Midbrain (tissue), 1 donor: ENCODE data around the gene CREB5.

Experiments
- DNase-seq: peaks from one replicate; lab custom pipeline; 2025; lab: John Stamatoyannopoulos, UW

Gene CREB5

GRCh38 chr7:28479507-28479947 lies 67.2 kb downstream of the CREB5 start:
- DNase-seq, result no peak

- no peak for DNase-seq
Observed at GRCh38 chr7:28480595-28480994, 68.3 kb downstream of the CREB5 start.

DNA sequence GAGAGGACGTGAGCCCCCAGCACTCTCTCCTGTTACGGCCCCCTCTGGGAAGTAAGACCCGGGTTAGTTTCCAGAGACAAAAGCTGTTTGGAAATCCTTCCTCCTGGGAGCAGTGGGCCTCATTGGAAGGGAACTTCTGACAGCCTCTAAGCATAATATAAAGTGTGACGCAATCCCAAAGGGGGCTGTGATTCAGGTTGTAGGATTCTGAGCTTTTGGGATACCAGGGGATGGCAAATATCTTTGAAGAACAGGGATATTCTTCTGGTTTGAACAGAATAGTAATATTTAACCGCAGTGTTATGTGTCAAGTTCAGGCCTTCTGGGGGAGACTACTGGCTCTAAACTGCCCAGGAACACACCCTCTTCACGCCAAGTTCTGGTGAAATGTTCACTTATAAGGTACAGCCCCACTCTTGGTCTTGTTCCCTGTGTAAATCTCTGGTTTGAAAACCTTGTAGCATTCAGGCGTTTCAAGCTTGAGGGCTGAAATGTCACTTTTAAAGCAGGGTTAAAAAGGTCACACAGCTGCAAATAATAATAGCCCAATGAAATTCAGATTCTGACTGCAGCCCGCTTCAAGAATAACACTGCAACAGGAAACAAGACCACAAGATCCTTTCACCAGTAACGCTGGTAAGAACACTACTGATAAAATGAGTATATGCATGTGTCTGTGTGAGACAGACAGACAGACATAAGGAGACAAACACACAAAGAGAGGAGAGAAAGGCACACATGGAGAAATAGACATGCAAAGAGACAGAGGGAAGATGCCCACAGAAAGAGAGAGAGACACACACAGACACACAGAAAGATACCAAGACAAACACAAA lies 69.0 kb downstream of the CREB5 start:
- no peak for DNase-seq

DNA sequence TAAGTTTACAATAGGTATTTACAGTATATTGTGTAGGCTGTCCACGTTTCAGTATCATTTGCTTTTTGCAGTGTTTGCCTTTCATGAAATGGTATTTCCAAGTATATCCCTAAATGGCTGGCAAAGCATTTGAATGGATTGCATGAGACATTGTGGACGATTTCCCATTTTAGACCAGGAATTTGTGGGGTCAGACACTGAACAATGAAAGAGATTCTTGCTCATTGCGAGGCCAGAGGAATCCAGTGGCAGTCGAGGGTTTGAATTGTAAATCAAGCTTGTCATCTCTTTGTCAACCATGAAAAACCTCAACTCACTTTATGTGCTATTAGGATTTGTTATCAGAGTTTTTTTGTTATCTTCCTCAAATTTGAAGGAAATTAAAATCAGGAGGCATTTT lies 70.8 kb downstream of the CREB5 start:
- DNase-seq, result no peak

- DNase-seq, result no peak
Observed at GRCh38 chr7:28483908-28484605, 71.7 kb downstream of the CREB5 start.

GRCh38 chr7:28484606-28484935 lies 72.3 kb downstream of the CREB5 start:
- DNase-seq, result no peak

- no peak for DNase-seq
Observed at GRCh38 chr7:28487487-28487886, 75.2 kb downstream of the CREB5 start.

DNA sequence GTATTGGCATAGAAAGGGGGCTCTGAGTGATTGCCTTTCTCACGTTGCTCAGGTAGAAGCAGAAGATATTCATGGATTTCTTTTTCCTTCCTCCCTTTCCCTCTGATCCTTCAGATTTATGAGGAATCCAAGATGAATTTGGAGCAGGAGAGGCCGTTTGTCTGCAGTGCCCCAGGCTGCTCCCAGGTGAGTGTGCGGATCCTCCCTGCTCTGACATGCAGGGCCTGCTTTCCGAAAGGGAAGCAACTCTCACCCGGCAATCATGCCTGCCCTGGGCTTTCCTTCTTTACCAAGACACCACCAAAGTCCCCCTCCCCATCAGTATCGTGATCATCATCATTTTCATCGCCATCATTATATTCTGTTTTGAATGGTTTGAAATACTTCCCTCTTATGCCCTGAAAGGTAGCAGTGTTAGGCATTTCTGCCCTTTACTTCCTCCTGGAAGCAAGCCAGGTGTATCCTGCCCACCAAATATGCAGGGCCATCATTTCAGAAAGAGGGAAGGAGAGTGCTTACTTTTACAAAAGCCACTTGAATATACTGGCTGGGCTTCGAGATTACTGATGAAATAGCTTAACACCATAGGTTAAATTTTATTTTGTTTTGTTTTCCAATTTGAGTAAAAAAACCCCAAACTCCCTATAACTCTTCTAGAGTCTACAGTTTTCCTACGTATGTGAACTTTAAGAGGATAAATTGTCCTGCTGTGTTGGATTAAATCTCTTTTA lies 75.9 kb downstream of the CREB5 start:
- DNase-seq, result no peak

DNA sequence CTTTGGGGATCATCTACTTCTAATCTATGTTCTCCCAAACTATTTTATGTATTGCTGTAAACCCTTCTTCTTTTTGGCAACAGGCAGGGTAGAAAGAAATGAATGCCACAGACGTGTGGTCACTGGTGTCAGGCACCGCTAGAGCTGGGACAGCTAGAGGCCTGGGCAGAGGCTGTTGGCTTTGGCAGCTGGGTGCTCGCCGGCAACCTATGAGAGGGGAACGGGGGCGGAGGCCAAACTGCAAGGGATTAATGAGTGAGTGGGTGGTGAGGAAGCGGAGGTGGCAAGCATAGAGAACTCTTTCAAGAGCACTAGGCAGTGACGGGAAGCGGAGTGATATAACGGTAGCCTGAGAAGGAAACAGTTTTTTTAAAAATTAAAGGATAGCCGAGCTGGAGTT lies 78.5 kb downstream of the CREB5 start:
- DNase-seq, result no peak

GRCh38 chr7:28493477-28493876 lies 81.2 kb downstream of the CREB5 start:
- no peak for DNase-seq

DNA sequence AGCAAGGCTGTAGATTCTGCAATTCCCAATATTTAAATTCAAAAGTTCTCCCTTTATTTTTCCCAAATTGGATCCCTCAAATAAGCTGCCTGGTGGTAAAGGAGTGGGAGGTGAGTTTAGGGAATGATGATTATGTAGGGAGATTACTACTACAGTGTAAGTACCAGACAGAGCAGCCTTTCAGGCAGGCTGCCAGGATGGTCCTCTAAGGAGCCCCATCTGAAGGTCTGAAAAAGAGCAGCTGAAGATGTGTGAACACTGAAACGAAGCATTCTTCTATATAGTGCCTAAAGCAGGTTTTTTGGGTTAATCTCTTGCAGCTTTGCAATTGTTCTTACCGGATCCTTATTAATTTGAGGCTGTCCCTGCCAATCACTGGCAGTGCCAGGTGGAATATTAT lies 84.7 kb downstream of the CREB5 start:
- DNase-seq, result no peak

GRCh38 chr7:28498636-28499035 lies 86.3 kb downstream of the CREB5 start:
- no peak for DNase-seq

GRCh38 chr7:28500138-28500537 lies 87.8 kb downstream of the CREB5 start:
- DNase-seq, result no peak

DNA sequence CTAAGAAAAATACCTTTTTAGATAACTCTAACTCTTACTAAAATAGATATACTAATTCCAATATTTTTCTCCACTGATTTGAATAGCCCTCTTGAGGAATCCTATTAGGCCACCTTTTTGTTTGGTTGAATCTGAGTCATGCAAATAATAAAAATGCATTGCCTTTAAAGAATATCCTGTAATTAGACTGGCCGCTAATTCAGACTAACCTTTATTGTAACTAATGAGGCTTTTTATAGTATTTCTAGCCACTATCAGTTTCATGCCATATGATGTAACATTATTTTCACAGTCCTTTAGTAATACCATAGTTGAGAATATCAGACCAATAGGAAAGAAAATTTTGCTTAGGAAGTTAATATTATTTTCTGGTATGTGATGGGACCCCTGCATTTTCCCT lies 90.1 kb downstream of the CREB5 start:
- no peak for DNase-seq

DNA sequence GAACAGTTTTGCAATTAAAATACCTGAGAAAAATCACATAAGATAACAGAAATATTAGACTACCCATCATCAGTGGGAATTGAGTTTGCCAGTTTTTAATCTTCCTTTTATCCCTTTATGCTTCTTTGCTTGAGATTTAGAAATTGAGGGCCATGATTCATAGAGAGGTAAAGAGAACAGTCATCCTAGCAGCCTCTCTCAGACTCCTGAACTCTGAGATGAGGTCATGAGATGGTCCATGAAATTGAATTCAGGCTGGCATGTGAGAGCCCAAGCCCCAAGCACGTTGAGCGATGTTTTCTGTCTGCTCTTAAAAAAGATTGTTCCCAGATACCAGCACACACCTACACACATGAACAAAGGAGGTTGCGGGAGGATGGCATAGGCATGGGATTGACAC lies 91.1 kb downstream of the CREB5 start:
- no peak for DNase-seq

DNA sequence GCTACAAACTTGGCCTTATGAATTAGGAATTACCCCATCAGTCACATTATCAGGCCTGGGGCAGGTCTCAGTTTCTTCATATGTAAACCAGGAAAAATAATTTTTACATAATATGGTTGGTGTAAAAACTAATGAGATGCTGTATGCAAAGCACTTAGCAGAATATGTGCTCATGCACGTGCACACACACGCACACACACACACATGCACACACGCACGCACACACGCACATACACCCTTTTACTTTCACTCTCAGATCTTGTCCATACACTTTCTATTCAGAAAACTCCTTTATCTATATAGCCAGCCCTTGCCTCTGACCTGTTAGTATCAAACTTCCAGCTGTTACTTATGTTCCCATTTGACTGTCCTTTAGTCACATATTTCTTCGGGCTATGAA lies 92.7 kb downstream of the CREB5 start:
- no peak for DNase-seq

DNA sequence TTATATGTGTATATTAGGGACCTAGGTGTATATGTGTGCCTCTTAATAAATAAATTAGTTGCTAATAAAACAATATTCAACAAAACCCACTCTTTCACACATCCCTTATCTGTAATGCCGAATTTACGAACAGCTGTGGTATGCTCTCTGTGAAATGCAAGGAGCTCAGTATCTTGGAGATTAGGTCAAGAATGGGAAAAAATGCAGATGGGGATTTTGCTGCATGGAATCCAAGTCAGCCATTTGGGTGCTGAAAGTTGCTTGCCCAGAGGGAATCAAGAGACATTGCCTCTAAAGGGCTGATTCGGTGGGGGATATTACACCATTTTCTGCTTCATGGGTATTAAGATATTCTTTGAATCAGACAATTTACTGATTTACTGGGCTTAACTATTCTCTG lies 93.5 kb downstream of the CREB5 start:
- DNase-seq, result no peak

GRCh38 chr7:28507525-28508282 lies 95.4 kb downstream of the CREB5 start:
- no peak for DNase-seq

GRCh38 chr7:28509251-28510025 lies 97.1 kb downstream of the CREB5 start:
- DNase-seq, result no peak

DNA sequence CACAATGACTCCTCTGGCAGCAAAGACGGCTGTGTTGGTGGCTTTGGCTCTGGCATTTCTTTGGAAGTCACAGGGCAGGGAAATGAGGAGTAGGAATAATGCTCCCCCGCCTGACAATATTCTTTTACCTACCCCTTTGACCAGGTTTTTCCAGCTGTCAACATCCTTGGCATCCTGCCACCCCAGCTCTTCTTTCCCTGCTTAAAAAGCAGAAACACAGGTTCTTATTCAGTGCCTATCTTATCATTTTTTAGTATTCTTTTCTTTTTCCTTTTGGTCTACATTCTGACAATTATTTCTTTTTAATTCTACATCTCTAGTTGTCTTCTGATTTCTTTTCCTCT lies 97.7 kb downstream of the CREB5 start:
- no peak for DNase-seq

GRCh38 chr7:28512668-28513440 lies 100.5 kb downstream of the CREB5 start:
- DNase-seq, result no peak
